Suprapubic skin (tissue), 3 donors: ENCODE measurements around the gene NTM.

Experiments used
- CTCF ChIP-seq, 2 donors: fragments of 200-600 bp in 1 of 2; fragments of 450-650 bp in 1 of 2; sonication (generic) in 1 of 2; IDR thresholded peaks; one replicate each; pipeline ENCODE4 v1.5.1; 2016 to 2019; ENCODE audit warnings: antibody characterized with exemption in 2 of 2, mild to moderate bottlenecking in 1 of 2, moderate library complexity in 1 of 2
- POLR2AphosphoS5 ChIP-seq, 3 donors: sonication (generic); formaldehyde crosslinking; IDR thresholded peaks; one replicate each; pipeline ENCODE4 v1.6.1; 2017; ENCODE audit warnings: antibody characterized with exemption in 3 of 3

- no peak for TF ChIP-seq CTCF (IDR thresholded peaks at IDR 0.05)
- TF ChIP-seq POLR2AphosphoS5 (IDR thresholded peaks at IDR 0.05): no peak
Measured at GRCh38 chr11:131454989-131455388, 84.6 kb downstream of the NTM start.
